Endothelial cell (in vitro differentiated cells): ENCODE measurements around the gene ICAM3. TPM values are rescaled to one million over a fixed set of nuclear protein-coding genes. Genes with fewer than 3 reads are reported as not detected.

Experiments used
- DNase-seq: peaks from one replicate; pipeline ENCODE4 v3.0.0; 2021; ENCODE audit warnings: low spot score
- H3K27ac Mint-ChIP-seq: one replicate; pipeline ENCODE4 v1.8.0; 2021; ENCODE audit warnings: mixed read lengths, inconsistent platforms; ENCODE audit not compliant: unreplicated experiment
- H3K27me3 Mint-ChIP-seq: one replicate; pipeline ENCODE4 v1.8.0; 2021; ENCODE audit warnings: mild to moderate bottlenecking, moderate library complexity, mixed read lengths, inconsistent platforms; ENCODE audit not compliant: unreplicated experiment
- H3K36me3 Mint-ChIP-seq: one replicate; pipeline ENCODE4 v1.8.0; 2021; ENCODE audit warnings: mild to moderate bottlenecking, low read depth, mixed read lengths, inconsistent platforms; ENCODE audit not compliant: unreplicated experiment
- H3K4me1 Mint-ChIP-seq: one replicate; pipeline ENCODE4 v1.8.0; 2021; ENCODE audit warnings: mild to moderate bottlenecking, mixed read lengths, inconsistent platforms; ENCODE audit not compliant: unreplicated experiment
- H3K4me3 Mint-ChIP-seq: one replicate; pipeline ENCODE4 v1.8.0; 2021; ENCODE audit warnings: mild to moderate bottlenecking, mixed read lengths, inconsistent platforms; ENCODE audit not compliant: unreplicated experiment
- H3K9me3 Mint-ChIP-seq: one replicate; pipeline ENCODE4 v1.8.0; 2021; ENCODE audit warnings: mixed read lengths, inconsistent platforms; ENCODE audit not compliant: unreplicated experiment
- CTCF ChIP-seq: fragments of 200-600 bp; sonication (generic); IDR thresholded peaks from one replicate; pipeline ENCODE4 v1.5.0; 2021; ENCODE audit warnings: antibody characterized with exemption; ENCODE audit not compliant: unreplicated experiment
- total RNA-seq: library from RNA; stranded (reverse); fragmentation: NEBNext Ultra II Directional; extraction: Animal tissue kit (Norgen Biotek cat#: 25700); gene quantifications from one replicate; pipeline ENCODE4 v1.2.1, GENCODE V29; 2021; ENCODE audit not compliant: unreplicated experiment

The ICAM3 gene
- total RNA-seq, 1 donor from 2014 or later = 24.9 TPM

- no peak for TF ChIP-seq CTCF
- H3K4me3 Mint-ChIP-seq = no peak overlapping the region
- no peaks in the 10 kb centered on the region for H3K9me3 Mint-ChIP-seq
- H3K27ac Mint-ChIP-seq = no peak overlapping the region
- H3K27me3 Mint-ChIP-seq = peaks cover 10% of the 10 kb centered on the region
- DNase-seq = no peak
- H3K36me3 Mint-ChIP-seq = peaks cover 20% of the 10 kb centered on the region
- H3K4me1 Mint-ChIP-seq = no peaks in the 10 kb centered on the region
Measured at GRCh38 chr19:10325732-10326131, 13.7 kb downstream of the ICAM3 start.

- Mint-ChIP-seq H3K27ac (no peak overlapping the region), H3K4me1 (no peaks in the 10 kb centered on the region), H3K36me3 (peaks cover 18% of the 10 kb centered on the region), H3K27me3 (peaks cover 7% of the 10 kb centered on the region), H3K4me3 (peak overlapping the region; percentile 35), H3K9me3 (no peaks in the 10 kb centered on the region)
- no peak for DNase-seq
- no peak for TF ChIP-seq CTCF
Measured at GRCh38 chr19:10321874-10322835, 17.3 kb downstream of the ICAM3 start.

- peaks cover 18% of the 10 kb centered on the region for H3K36me3 Mint-ChIP-seq
- no peak for TF ChIP-seq CTCF
- DNase-seq = no peak
- peaks cover 8% of the 10 kb centered on the region for H3K27me3 Mint-ChIP-seq
- H3K27ac Mint-ChIP-seq = no peak overlapping the region
- H3K4me3 Mint-ChIP-seq = no peak overlapping the region
- H3K9me3 Mint-ChIP-seq = no peaks in the 10 kb centered on the region
- H3K4me1 Mint-ChIP-seq = no peaks in the 10 kb centered on the region
Measured at GRCh38 chr19:10321417-10321797, 18.0 kb downstream of the ICAM3 start.

GRCh38 chr19:10320602-10321416 lies 18.6 kb downstream of the ICAM3 start:
- Mint-ChIP-seq H3K36me3 (peaks cover 18% of the 10 kb centered on the region), H3K4me1 (no peaks in the 10 kb centered on the region), H3K27me3 (peaks cover 10% of the 10 kb centered on the region), H3K9me3 (no peaks in the 10 kb centered on the region), H3K4me3 (no peak overlapping the region), H3K27ac (no peak overlapping the region)
- no peak for DNase-seq
- no peak for TF ChIP-seq CTCF
